ENCODE data around the gene RNF130.

RNF130 gene

GRCh38 chr5:179930788-179931473 lies 140.6 kb downstream of the RNF130 start:
- no peak overlapping the region for H3K4me3 ChIP-seq (IDR thresholded peaks at IDR 0.05; ENCODE audit: insufficient read depth, low read depth, low read length)
- no peaks in the 10 kb centered on the region for H3K27me3 ChIP-seq (ENCODE audit: insufficient read depth, low read depth)
- no peaks in the 10 kb centered on the region for H3K4me1 ChIP-seq (ENCODE audit: low read depth, poor library complexity, severe bottlenecking)
- H3K36me3 ChIP-seq (ENCODE audit: insufficient read depth) = no peaks in the 10 kb centered on the region
- TF ChIP-seq CTCF (conservative IDR thresholded peaks at IDR 0.05; ENCODE audit: low read depth, low read length) = no peak
- H2AFZ ChIP-seq (ENCODE audit: low read depth) = no peak overlapping the region
- no peak overlapping the region for H3K4me2 ChIP-seq
- H4K20me1 ChIP-seq (ENCODE audit: insufficient read depth) = no peaks in the 10 kb centered on the region
- no peak overlapping the region for H3K27ac ChIP-seq
- no peaks in the 10 kb centered on the region for H3K79me2 ChIP-seq (ENCODE audit: insufficient read depth, low read depth)
- no peak overlapping the region for H3K9ac ChIP-seq

- no peaks in the 10 kb centered on the region for H3K27me3 ChIP-seq (ENCODE audit: insufficient read depth, low read depth)
- H3K4me3 ChIP-seq (IDR thresholded peaks at IDR 0.05; ENCODE audit: insufficient read depth, low read depth, low read length) = no peak overlapping the region
- TF ChIP-seq CTCF (conservative IDR thresholded peaks at IDR 0.05; ENCODE audit: low read depth, low read length) = no peak
- H4K20me1 ChIP-seq (ENCODE audit: insufficient read depth) = no peaks in the 10 kb centered on the region
- H3K4me2 ChIP-seq = no peak overlapping the region
- no peak overlapping the region for H2AFZ ChIP-seq (ENCODE audit: low read depth)
- no peaks in the 10 kb centered on the region for H3K79me2 ChIP-seq (ENCODE audit: insufficient read depth, low read depth)
- H3K9ac ChIP-seq = no peak overlapping the region
- no peak overlapping the region for H3K27ac ChIP-seq
- no peaks in the 10 kb centered on the region for H3K4me1 ChIP-seq (ENCODE audit: low read depth, poor library complexity, severe bottlenecking)
- no peaks in the 10 kb centered on the region for H3K36me3 ChIP-seq (ENCODE audit: insufficient read depth)
Observed at GRCh38 chr5:179927824-179928223, 143.7 kb downstream of the RNF130 start.

- no peak for TF ChIP-seq CTCF (conservative IDR thresholded peaks at IDR 0.05; ENCODE audit: low read depth, low read length)
- no peaks in the 10 kb centered on the region for H3K27me3 ChIP-seq (ENCODE audit: insufficient read depth, low read depth)
- no peaks in the 10 kb centered on the region for H4K20me1 ChIP-seq (ENCODE audit: insufficient read depth)
- H3K79me2 ChIP-seq (ENCODE audit: insufficient read depth, low read depth) = no peaks in the 10 kb centered on the region
- H3K36me3 ChIP-seq (ENCODE audit: insufficient read depth) = no peaks in the 10 kb centered on the region
- H3K4me1 ChIP-seq (ENCODE audit: low read depth, poor library complexity, severe bottlenecking) = no peaks in the 10 kb centered on the region
- H3K4me3 ChIP-seq (IDR thresholded peaks at IDR 0.05; ENCODE audit: insufficient read depth, low read depth, low read length) = no peak overlapping the region
- no peak overlapping the region for H2AFZ ChIP-seq (ENCODE audit: low read depth)
- no peak overlapping the region for H3K9ac ChIP-seq
- no peak overlapping the region for H3K27ac ChIP-seq
- no peak overlapping the region for H3K4me2 ChIP-seq
Observed at GRCh38 chr5:179926657-179927056, 144.9 kb downstream of the RNF130 start.

DNA sequence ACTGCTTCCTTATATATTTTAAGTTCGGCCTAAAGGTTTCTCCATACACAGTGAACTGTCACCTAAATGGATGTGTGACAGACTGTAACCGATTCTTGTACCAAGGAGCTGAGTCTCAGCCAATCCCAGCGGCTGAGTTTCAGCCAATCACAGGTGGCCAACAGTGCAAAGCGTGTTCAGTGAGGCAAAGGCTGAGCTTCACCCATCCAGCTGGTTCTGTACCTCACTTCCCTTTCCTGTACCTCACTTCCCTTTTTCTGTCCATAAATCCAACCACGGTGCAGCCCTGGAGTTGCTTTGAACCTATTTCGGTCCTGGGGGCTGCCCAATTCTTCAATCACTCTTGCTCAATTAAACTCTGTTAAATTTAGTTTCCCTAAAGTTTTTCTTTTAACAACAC lies 148.1 kb downstream of the RNF130 start:
- no peaks in the 10 kb centered on the region for H3K4me1 ChIP-seq (ENCODE audit: low read depth, poor library complexity, severe bottlenecking)
- no peak for TF ChIP-seq CTCF (conservative IDR thresholded peaks at IDR 0.05; ENCODE audit: low read depth, low read length)
- no peak overlapping the region for H2AFZ ChIP-seq (ENCODE audit: low read depth)
- no peak overlapping the region for H3K4me3 ChIP-seq (IDR thresholded peaks at IDR 0.05; ENCODE audit: insufficient read depth, low read depth, low read length)
- no peaks in the 10 kb centered on the region for H3K27me3 ChIP-seq (ENCODE audit: insufficient read depth, low read depth)
- no peaks in the 10 kb centered on the region for H3K36me3 ChIP-seq (ENCODE audit: insufficient read depth)
- no peak overlapping the region for H3K9ac ChIP-seq
- H3K4me2 ChIP-seq = no peak overlapping the region
- no peaks in the 10 kb centered on the region for H3K79me2 ChIP-seq (ENCODE audit: insufficient read depth, low read depth)
- no peak overlapping the region for H3K27ac ChIP-seq
- H4K20me1 ChIP-seq (ENCODE audit: insufficient read depth) = no peaks in the 10 kb centered on the region

All from KMS-11 (cell line).